NT2/D1 (cell line): ENCODE measurements around the gene DLG2.

Experiments
- YY1 ChIP-seq: IDR thresholded peaks from 2 replicates; pipeline ENCODE4 v1.6.1; 2011; ENCODE audit not compliant: insufficient read length, insufficient read depth
- ZNF274 ChIP-seq: IDR thresholded peaks from 2 replicates; pipeline ENCODE4 v1.6.1; 2011; ENCODE audit warnings: mild to moderate bottlenecking, low read depth, low read length

GRCh38 chr11:84722583-84723108, 904.5 kb downstream of the DLG2 start:
- TF ChIP-seq YY1: no peak
- TF ChIP-seq ZNF274: no peak
